Stomach (tissue), 19 donors: ENCODE measurements around the gene SYT6. TPM values are rescaled to one million over a fixed set of nuclear protein-coding genes. Genes with fewer than 3 reads are reported as not detected.

Experiments used
- DNase-seq, 2 donors: peaks; one replicate each; pipeline versions ENCODE4 v3.0.0 to v3.0.0-alpha.2; 2013 to 2019
- H3K27ac ChIP-seq, 5 donors: fragments of 200-600 bp in 4 of 5; sonication (generic) in 4 of 5; one replicate each; pipeline ENCODE4 v1.5.1; 2013 to 2019; ENCODE audit warnings: mild to moderate bottlenecking in 1 of 5, moderate library complexity in 1 of 5
- H3K27me3 ChIP-seq, 3 donors: fragments of 200-600 bp; sonication (generic); one replicate each; pipeline ENCODE4 v1.5.1; 2017 to 2019; ENCODE audit warnings: mixed run types in 1 of 3
- H3K36me3 ChIP-seq, 4 donors: fragments of 200-600 bp; sonication (generic); 1 replicate in 3 of 4; 2 replicates in 1 of 4; pipeline ENCODE4 v1.5.1; 2016 to 2019
- H3K4me1 ChIP-seq, 4 donors: fragments of 200-600 bp; sonication (generic); one replicate each; pipeline ENCODE4 v1.5.1; 2016 to 2019
- H3K4me3 ChIP-seq, 4 donors: fragments of 200-600 bp; sonication (generic) in 3 of 4; one replicate each; pipeline ENCODE4 v1.5.1; 2016 to 2019; ENCODE audit warnings: mild to moderate bottlenecking in 1 of 4
- H3K9me3 ChIP-seq, 4 donors: fragments of 200-600 bp; sonication (generic); one replicate each; pipeline ENCODE4 v1.5.1; 2016 to 2019
- CTCF ChIP-seq, 7 experiments: fragments of 450-650 bp in 4 of 7; fragments of 200-600 bp in 3 of 7; sonication (generic) in 3 of 7; IDR thresholded peaks; one replicate each; pipeline ENCODE4 v1.5.1; 2016 to 2019; ENCODE audit warnings: antibody characterized with exemption in 7 of 7, control low read depth in 2 of 7, mild to moderate bottlenecking in 1 of 7
- EP300 ChIP-seq: sonication (generic); formaldehyde crosslinking; IDR thresholded peaks from one replicate; pipeline ENCODE4 v1.6.1; 2017; ENCODE audit warnings: antibody characterized with exemption
- POLR2A ChIP-seq, 4 donors: fragments of 450-650 bp; IDR thresholded peaks; one replicate each; pipeline ENCODE4 v1.6.1; 2016; ENCODE audit warnings: antibody characterized with exemption in 4 of 4, control low read depth in 2 of 4, mild to moderate bottlenecking in 1 of 4, moderate library complexity in 1 of 4
- POLR2AphosphoS5 ChIP-seq, 3 donors: sonication (generic); formaldehyde crosslinking; IDR thresholded peaks; one replicate each; pipeline ENCODE4 v1.6.1; 2016; ENCODE audit warnings: antibody characterized with exemption in 3 of 3
- WGBS, 5 donors: extraction: QIAGEN DNeasy Blood & Tissue Kit in 3 of 5; methylation state at CpG; one replicate each; pipeline versions ENCODE4 v1.1.5 to v1.1.7; 2013 to 2018; 5-methylcytosine and 5-hydroxymethylcytosine counted together
- intact Hi-C: fragments of 100-400 bp; cut with DNase I; formaldehyde crosslinking; loops from one replicate; pipeline ENCODE4 v1.15.1; 2023; ENCODE audit warnings: low total_unique reads
- long read RNA-seq, 10 donors: transcript quantifications; one replicate each; lab custom pipeline, GENCODE V29; 2026
- polyA plus RNA-seq, 3 donors: library from polyadenylated mRNA; stranded (reverse); fragments of 200-250 nt; gene quantifications; one replicate each; pipeline ENCODE4 v1.2.3, GENCODE V29; 2013
- total RNA-seq, 5 donors: library from RNA; depleted of rRNA; stranded (reverse); fragments of >200 nt; gene quantifications; one replicate each; pipeline versions ENCODE4 v1.1.0 to v1.2.3, GENCODE V29; 2014 to 2016
- donor health status: healthy with polysubstance abuse.
- donor health status: Bipolar disorder and iron deficiency.
- donor health status: healthy.

Gene SYT6
- total RNA-seq (10 to 100 TPM in 1 of 5 donors, 1 to 10 TPM in 2, not detected in 2; 1.4 to 86.6 (median 2.0) TPM), polyA plus RNA-seq (under 1 TPM in 1 of 3 donors, not detected in 2; 0.18 TPM)
- long read RNA-seq, donor 1: 0 reads
- long read RNA-seq, donor 2: 0 reads
- long read RNA-seq, donor 3: 0 reads
- long read RNA-seq, donor 4: 0 reads
- long read RNA-seq, donor 5: 0 reads
- long read RNA-seq, donor 6: 0 reads
- long read RNA-seq, donor 7: 0 reads
- long read RNA-seq, donor 8, full-length matches to known transcripts: 1 of 1 reads
- long read RNA-seq, donor 8, partial matches to known transcripts: 0 of 1 reads
- long read RNA-seq, donor 8, other reads (novel, unspliced or antisense): 0 of 1 reads
- long read RNA-seq, donor 9: 0 reads
- long read RNA-seq, donor 10: 0 reads

GRCh38 chr1:114153261-114154145, at the start of gene SYT6:
SYT6 (minus strand) TSS chr1:114153869; CDS start chr1:114153772, 97 bp downstream.
- DNase-seq: peak in 1 of 2 donors; percentile 52
- WGBS, 5 donors: 2 to 8% (median 3%) methylated on average over 39 to 70 of the region's 70 CpGs
- intact Hi-C loops: no loop called here

GRCh38 chr1:114201486-114201885, 47.8 kb upstream of the SYT6 start:
- DNase-seq: no peak
- H3K36me3 ChIP-seq: no peaks in the 10 kb centered on the region
- 54 to 70% (median 66%) methylated on average over 3 of the region's 3 CpGs for WGBS, 5 donors
- no peak overlapping the region for H3K4me3 ChIP-seq
- intact Hi-C loops: no loop called here
- TF ChIP-seq POLR2A (IDR thresholded peaks at IDR 0.05) (no peak), EP300 (no peak), CTCF (IDR thresholded peaks at IDR 0.05) (no peak), POLR2AphosphoS5 (IDR thresholded peaks at IDR 0.05) (no peak)
- peaks cover 0 to 4% (median 0%) of the 10 kb centered on the region in 4 donors for H3K9me3 ChIP-seq
- peaks cover 0 to 46% (median 10%) of the 10 kb centered on the region in 3 donors for H3K27me3 ChIP-seq
- no peak overlapping the region for H3K27ac ChIP-seq
- no peaks in the 10 kb centered on the region for H3K4me1 ChIP-seq

More at GRCh38 chr1:114153261-114154145, at the start of gene SYT6:
- Histone ChIP-seq H3K36me3 (no peaks in the 10 kb centered on the region), H3K9me3 (no peaks in the 10 kb centered on the region), H3K4me3 (peak within 1 kb of the TSS; percentile 42 to 57 (median 47)), H3K27me3 (peaks cover 17 to 96% (median 66%) of the 10 kb centered on the region in 3 donors), H3K27ac (no peak within 1 kb of the TSS), H3K4me1 (peaks cover 24 to 33% (median 33%) of the 10 kb centered on the region in 4 donors)
- no peak for TF ChIP-seq CTCF (IDR thresholded peaks at IDR 0.05)

GRCh38 chr1:114199017-114199594, 45.4 kb upstream of the SYT6 start:
- WGBS, 5 donors: 72 to 86% (median 81%) methylated on average over 3 of the region's 3 CpGs
- peaks cover 0 to 4% (median under 1%) of the 10 kb centered on the region in 4 donors for H3K9me3 ChIP-seq
- TF ChIP-seq EP300 (no peak), POLR2AphosphoS5 (IDR thresholded peaks at IDR 0.05) (no peak), CTCF (IDR thresholded peaks at IDR 0.05) (no peak), POLR2A (IDR thresholded peaks at IDR 0.05) (no peak)
- intact Hi-C loops: no loop called here
- H3K27ac ChIP-seq: no peak overlapping the region
- no peaks in the 10 kb centered on the region for H3K36me3 ChIP-seq
- no peak for DNase-seq
- H3K27me3 ChIP-seq: peaks cover 0 to 52% (median 12%) of the 10 kb centered on the region in 3 donors
- H3K4me1 ChIP-seq: no peaks in the 10 kb centered on the region
- no peak overlapping the region for H3K4me3 ChIP-seq
